ENCODE measurements around the gene ALDH9A1.

GRCh38 chr1:165678509-165678908 lies 19.9 kb downstream of the ALDH9A1 start:
- TF ChIP-seq RAD21 (IDR thresholded peaks at IDR 0.05; ENCODE audit: low read depth) (no peak), NFIC (IDR thresholded peaks at IDR 0.05) (no peak), REST (IDR thresholded peaks at IDR 0.05; ENCODE audit: low read depth) (no peak), FOXM1 (IDR thresholded peaks at IDR 0.05; ENCODE audit: borderline replicate concordance, low read depth) (no peak), YY1 (IDR thresholded peaks at IDR 0.05; ENCODE audit: low read depth) (no peak), CEBPB (IDR thresholded peaks at IDR 0.05) (no peak), CREB1 (IDR thresholded peaks at IDR 0.05; ENCODE audit: low read depth) (no peak), TAF1 (IDR thresholded peaks at IDR 0.05; ENCODE audit: low read depth) (no peak), TCF12 (IDR thresholded peaks at IDR 0.05; ENCODE audit: low read depth) (no peak), EGR1 (IDR thresholded peaks at IDR 0.05) (no peak), USF1 (IDR thresholded peaks at IDR 0.05) (no peak)

Measured in Ishikawa (cell line).